GM23338 (cell line): ENCODE measurements around the gene HAO1. TPM values are rescaled to one million over a fixed set of nuclear protein-coding genes. Genes with fewer than 3 reads are reported as not detected.

ENCODE experiments used
- ATAC-seq: fragments of 200-7000 bp; cut with Tn5 transposase; 3 replicates; pipeline ENCODE4 v1.9.1; 2020
- DNase-seq: peaks from one replicate; pipeline ENCODE4 v3.0.0-alpha.2; 2015; ENCODE audit warnings: low spot score
- H2AFZ ChIP-seq: fragments of 200-600 bp; sonication (generic); 2 replicates; pipeline ENCODE4 v1.8.0; 2016; ENCODE audit warnings: antibody characterized with exemption, mild to moderate bottlenecking, moderate library complexity
- H3F3A ChIP-seq: fragments of 200-600 bp; sonication (generic); replicated peaks from 2 replicates; pipeline ENCODE4 v1.8.0; 2017; ENCODE audit warnings: antibody characterized with exemption, mixed run types, low read depth
- H3K27ac ChIP-seq: fragments of 200-600 bp; sonication (generic); 2 replicates; pipeline ENCODE4 v1.6.1; 2016; ENCODE audit warnings: low read depth
- H3K27me3 ChIP-seq: fragments of 200-600 bp; sonication (generic); 2 replicates; pipeline ENCODE4 v1.8.0; 2016; ENCODE audit warnings: mild to moderate bottlenecking, mixed run types, moderate library complexity; ENCODE audit not compliant: insufficient read depth
- H3K36me3 ChIP-seq: fragments of 200-600 bp; sonication (generic); 2 replicates; pipeline ENCODE4 v1.8.0; 2016; ENCODE audit warnings: mild to moderate bottlenecking; ENCODE audit not compliant: insufficient read depth
- H3K4me1 ChIP-seq: fragments of 200-600 bp; sonication (generic); 2 replicates; pipeline ENCODE4 v1.8.0; 2016; ENCODE audit warnings: mild to moderate bottlenecking, moderate library complexity; ENCODE audit not compliant: insufficient read depth
- H3K4me2 ChIP-seq: fragments of 200-600 bp; sonication (generic); 2 replicates; pipeline ENCODE4 v1.7.1; 2017; ENCODE audit warnings: mixed run types
- H3K4me3 ChIP-seq: fragments of 200-600 bp; sonication (generic); 2 replicates; pipeline ENCODE4 v1.6.1; 2016; ENCODE audit warnings: mixed run types
- H3K79me2 ChIP-seq: fragments of 200-600 bp; sonication (generic); replicated peaks from 2 replicates; pipeline ENCODE4 v1.8.0; 2017; ENCODE audit warnings: mild to moderate bottlenecking; ENCODE audit not compliant: insufficient read depth
- H3K9me2 ChIP-seq: fragments of 200-600 bp; sonication (generic); 2 replicates; pipeline ENCODE4 v1.8.0; 2017; ENCODE audit not compliant: insufficient read depth
- H4K20me1 ChIP-seq: fragments of 200-600 bp; sonication (generic); replicated peaks from 2 replicates; pipeline ENCODE4 v1.8.0; 2017; ENCODE audit warnings: mild to moderate bottlenecking; ENCODE audit not compliant: insufficient read depth
- H3K27ac Mint-ChIP-seq: 2 replicates; pipeline ENCODE4 v1.8.0; 2020; ENCODE audit warnings: inconsistent platforms, mild to moderate bottlenecking, moderate library complexity, mixed read lengths
- H3K27me3 Mint-ChIP-seq: 3 replicates; pipeline ENCODE4 v1.8.0; 2022; ENCODE audit warnings: low read depth, mild to moderate bottlenecking, moderate library complexity, mixed read lengths, inconsistent platforms; ENCODE audit not compliant: insufficient read depth, poor library complexity
- H3K36me3 Mint-ChIP-seq: 3 replicates; pipeline ENCODE4 v1.8.0; 2021; ENCODE audit warnings: low read depth, mild to moderate bottlenecking, inconsistent platforms, moderate library complexity, mixed read lengths
- H3K4me1 Mint-ChIP-seq: 3 replicates; pipeline ENCODE4 v1.8.0; 2020; ENCODE audit warnings: mild to moderate bottlenecking, inconsistent platforms, mixed read lengths
- H3K4me3 Mint-ChIP-seq: 3 replicates; pipeline ENCODE4 v1.8.0; 2021; ENCODE audit warnings: moderate library complexity, mild to moderate bottlenecking, inconsistent platforms, mixed read lengths
- H3K9me3 Mint-ChIP-seq: 3 replicates; pipeline ENCODE4 v1.8.0; 2020; ENCODE audit warnings: moderate library complexity, mild to moderate bottlenecking, inconsistent platforms, mixed read lengths
- CREB1 ChIP-seq: fragments of 250-450 bp; sonication (Bioruptor Pico); IDR thresholded peaks from 2 replicates; pipeline ENCODE4 v1.5.0; 2020; ENCODE audit warnings: low read depth, mild to moderate bottlenecking, moderate library complexity
- EZH2 ChIP-seq: fragments of 200-600 bp; sonication (generic); IDR thresholded peaks from one replicate; pipeline ENCODE4 v1.8.0; 2017; ENCODE audit warnings: antibody characterized with exemption, mild to moderate bottlenecking, low read depth; ENCODE audit not compliant: unreplicated experiment
- JUNB ChIP-seq: IDR thresholded peaks from one replicate; pipeline ENCODE4 v1.6.1; 2016; ENCODE audit warnings: antibody characterized with exemption; ENCODE audit not compliant: unreplicated experiment
- NANOG ChIP-seq: IDR thresholded peaks from 2 replicates; pipeline ENCODE4 v1.6.1; 2016; ENCODE audit warnings: antibody characterized with exemption, borderline replicate concordance
- POLR2AphosphoS5 ChIP-seq: IDR thresholded peaks from 2 replicates; pipeline ENCODE4 v1.6.1; 2016; ENCODE audit warnings: antibody characterized with exemption, low read depth
- ZNF114 ChIP-seq: fragments of 250-450 bp; sonication (Bioruptor Pico); IDR thresholded peaks from 2 replicates; pipeline ENCODE4 v1.5.0; 2020; ENCODE audit warnings: mild to moderate bottlenecking, moderate library complexity
- ZNF331 ChIP-seq: fragments of 250-450 bp; sonication (Bioruptor Pico); IDR thresholded peaks from 2 replicates; pipeline ENCODE4 v1.5.0; 2020; ENCODE audit warnings: low read depth, mild to moderate bottlenecking, moderate library complexity
- polyA plus RNA-seq: library from polyadenylated mRNA; unstranded; fragments of >200 nt; fragmentation: Nextera tagmentation; extraction: Ambion mirVana; gene quantifications from 2 replicates; pipeline ENCODE4 v1.2.1, GENCODE V29; 2016
- total RNA-seq: library from RNA; depleted of rRNA; stranded (reverse); fragments of >200 nt; shearing (Covaris generic); gene quantifications from 2 replicates; pipeline ENCODE4 v1.2.3, GENCODE V29; 2014
- TF ChIP-seq, protein P1 (sequence below): IDR thresholded peaks from 2 replicates; pipeline ENCODE4 v1.6.1; 2016; ENCODE audit warnings: antibody characterized with exemption
- TF ChIP-seq, protein P2 (sequence below): fragments of 250-450 bp; sonication (Bioruptor Pico); IDR thresholded peaks from 2 replicates; pipeline ENCODE4 v1.5.0; 2020; ENCODE audit warnings: mild to moderate bottlenecking, moderate library complexity

HAO1 gene
- total and polyA plus RNA-seq, 2 experiments from 2014 or later = not detected

DNA sequence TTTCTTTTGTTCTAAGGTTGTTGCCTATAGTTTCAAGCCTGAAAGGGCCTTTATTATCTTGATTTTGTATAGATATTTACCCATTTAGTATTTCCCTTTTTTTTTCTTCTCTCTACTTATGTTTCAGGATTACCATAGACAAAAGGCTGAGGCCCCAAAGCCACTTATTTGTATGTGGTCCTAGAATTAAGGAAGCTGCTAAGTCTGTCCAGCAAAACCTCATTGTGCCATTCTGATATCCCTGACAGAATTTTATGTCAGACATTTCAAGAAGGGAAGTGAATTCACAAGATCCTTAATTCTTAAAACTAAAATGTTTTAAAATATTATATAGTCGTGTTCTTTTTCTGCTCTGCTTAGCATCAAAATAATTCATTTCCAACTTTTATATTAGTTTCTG, 6.9 kb downstream of the HAO1 start:
- no peak overlapping the region for H2AFZ ChIP-seq
- peaks cover 3% of the 10 kb centered on the region; the same call in 1 of the 3 replicates for H3K4me1 Mint-ChIP-seq
- H3K4me2 ChIP-seq = no peak overlapping the region
- ATAC-seq (no peak), DNase-seq (no peak)
- no peaks in the 10 kb centered on the region for H3K36me3 ChIP-seq
- H3K4me3 Mint-ChIP-seq = no peak overlapping the region
- no peaks in the 10 kb centered on the region for H4K20me1 ChIP-seq
- H3K27me3 Mint-ChIP-seq = peaks cover 2% of the 10 kb centered on the region
- H3F3A ChIP-seq = no peaks in the 10 kb centered on the region
- H3K79me2 ChIP-seq = no peaks in the 10 kb centered on the region
- no peaks in the 10 kb centered on the region for H3K36me3 Mint-ChIP-seq
- no peak overlapping the region for H3K4me3 ChIP-seq
- TF ChIP-seq, protein P1, sequence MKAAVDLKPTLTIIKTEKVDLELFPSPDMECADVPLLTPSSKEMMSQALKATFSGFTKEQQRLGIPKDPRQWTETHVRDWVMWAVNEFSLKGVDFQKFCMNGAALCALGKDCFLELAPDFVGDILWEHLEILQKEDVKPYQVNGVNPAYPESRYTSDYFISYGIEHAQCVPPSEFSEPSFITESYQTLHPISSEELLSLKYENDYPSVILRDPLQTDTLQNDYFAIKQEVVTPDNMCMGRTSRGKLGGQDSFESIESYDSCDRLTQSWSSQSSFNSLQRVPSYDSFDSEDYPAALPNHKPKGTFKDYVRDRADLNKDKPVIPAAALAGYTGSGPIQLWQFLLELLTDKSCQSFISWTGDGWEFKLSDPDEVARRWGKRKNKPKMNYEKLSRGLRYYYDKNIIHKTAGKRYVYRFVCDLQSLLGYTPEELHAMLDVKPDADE = no peak
- TF ChIP-seq ZNF331 (no peak), EZH2 (no peak)
- H3K4me1 ChIP-seq = no peaks in the 10 kb centered on the region
- H3K9me2 ChIP-seq = 0 out of 2 replicates have a peak, but pooled peaks cover 4% of the 10 kb centered on the region
- no peaks in the 10 kb centered on the region for H3K9me3 Mint-ChIP-seq
- H3K27ac ChIP-seq = no peak overlapping the region
- no peak overlapping the region for H3K27ac Mint-ChIP-seq
- no peaks in the 10 kb centered on the region for H3K27me3 ChIP-seq

DNA sequence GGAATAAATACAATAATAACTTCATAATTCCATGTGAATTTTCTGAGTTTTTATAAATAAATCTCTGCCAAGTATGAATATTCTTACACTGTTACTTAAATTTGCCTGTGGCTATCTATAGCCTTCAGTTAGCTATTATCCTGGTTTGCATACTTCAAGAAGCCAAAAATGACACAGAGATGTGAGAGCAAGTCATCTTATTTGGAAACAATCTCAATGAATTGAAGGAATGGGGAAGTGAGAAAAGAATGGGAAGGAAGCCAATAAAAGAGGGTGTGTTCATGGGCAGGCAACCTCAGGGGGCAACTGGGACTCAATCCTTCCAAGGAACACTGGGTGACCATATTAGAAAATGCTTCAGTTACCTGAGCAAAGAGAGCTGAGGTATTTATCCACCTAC, 9.9 kb downstream of the HAO1 start:
- TF ChIP-seq CREB1 (CRISPR knock-in tag) (no peak), ZNF114 (CRISPR knock-in tag) (no peak)
- H3K9me3 Mint-ChIP-seq = no peaks in the 10 kb centered on the region

DNA sequence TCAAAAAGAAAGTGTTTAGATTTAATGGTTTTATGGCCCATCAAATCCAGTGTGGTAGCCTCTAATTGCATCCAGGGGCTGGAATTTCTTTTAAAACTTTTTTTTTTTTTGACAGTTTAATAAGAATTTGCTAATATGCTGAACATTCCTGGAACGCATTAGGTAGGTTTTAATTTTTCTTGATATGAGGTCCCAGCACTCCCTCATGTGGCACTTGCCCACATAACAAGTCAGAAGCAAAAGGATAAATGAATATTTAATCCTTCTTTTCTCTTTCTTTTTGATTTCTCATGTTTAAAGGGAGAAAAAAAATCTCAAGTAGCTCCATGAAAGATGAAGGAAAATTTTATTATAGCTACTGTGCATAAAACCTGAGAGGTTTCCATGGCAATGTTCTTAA, 13.5 kb downstream of the HAO1 start:
- H2AFZ ChIP-seq = no peak overlapping the region
- H3K9me3 Mint-ChIP-seq = no peaks in the 10 kb centered on the region
- H3F3A ChIP-seq = no peaks in the 10 kb centered on the region
- DNase-seq = peak; percentile 36
- H3K27me3 Mint-ChIP-seq = no peaks in the 10 kb centered on the region
- H4K20me1 ChIP-seq = no peaks in the 10 kb centered on the region
- ATAC-seq = no peak
- H3K4me3 ChIP-seq = no peak overlapping the region
- no peak overlapping the region for H3K27ac Mint-ChIP-seq
- no peak overlapping the region for H3K4me2 ChIP-seq
- H3K4me3 Mint-ChIP-seq = no peak overlapping the region
- H3K27ac ChIP-seq = no peak overlapping the region
- H3K36me3 ChIP-seq = no peaks in the 10 kb centered on the region
- no peaks in the 10 kb centered on the region for H3K36me3 Mint-ChIP-seq
- H3K9me2 ChIP-seq = 0 out of 2 replicates have a peak, but pooled peaks cover 3% of the 10 kb centered on the region
- no peaks in the 10 kb centered on the region for H3K4me1 ChIP-seq
- H3K79me2 ChIP-seq = no peaks in the 10 kb centered on the region
- H3K4me1 Mint-ChIP-seq = no peaks in the 10 kb centered on the region
- H3K27me3 ChIP-seq = no peaks in the 10 kb centered on the region
- TF ChIP-seq, protein P2, sequence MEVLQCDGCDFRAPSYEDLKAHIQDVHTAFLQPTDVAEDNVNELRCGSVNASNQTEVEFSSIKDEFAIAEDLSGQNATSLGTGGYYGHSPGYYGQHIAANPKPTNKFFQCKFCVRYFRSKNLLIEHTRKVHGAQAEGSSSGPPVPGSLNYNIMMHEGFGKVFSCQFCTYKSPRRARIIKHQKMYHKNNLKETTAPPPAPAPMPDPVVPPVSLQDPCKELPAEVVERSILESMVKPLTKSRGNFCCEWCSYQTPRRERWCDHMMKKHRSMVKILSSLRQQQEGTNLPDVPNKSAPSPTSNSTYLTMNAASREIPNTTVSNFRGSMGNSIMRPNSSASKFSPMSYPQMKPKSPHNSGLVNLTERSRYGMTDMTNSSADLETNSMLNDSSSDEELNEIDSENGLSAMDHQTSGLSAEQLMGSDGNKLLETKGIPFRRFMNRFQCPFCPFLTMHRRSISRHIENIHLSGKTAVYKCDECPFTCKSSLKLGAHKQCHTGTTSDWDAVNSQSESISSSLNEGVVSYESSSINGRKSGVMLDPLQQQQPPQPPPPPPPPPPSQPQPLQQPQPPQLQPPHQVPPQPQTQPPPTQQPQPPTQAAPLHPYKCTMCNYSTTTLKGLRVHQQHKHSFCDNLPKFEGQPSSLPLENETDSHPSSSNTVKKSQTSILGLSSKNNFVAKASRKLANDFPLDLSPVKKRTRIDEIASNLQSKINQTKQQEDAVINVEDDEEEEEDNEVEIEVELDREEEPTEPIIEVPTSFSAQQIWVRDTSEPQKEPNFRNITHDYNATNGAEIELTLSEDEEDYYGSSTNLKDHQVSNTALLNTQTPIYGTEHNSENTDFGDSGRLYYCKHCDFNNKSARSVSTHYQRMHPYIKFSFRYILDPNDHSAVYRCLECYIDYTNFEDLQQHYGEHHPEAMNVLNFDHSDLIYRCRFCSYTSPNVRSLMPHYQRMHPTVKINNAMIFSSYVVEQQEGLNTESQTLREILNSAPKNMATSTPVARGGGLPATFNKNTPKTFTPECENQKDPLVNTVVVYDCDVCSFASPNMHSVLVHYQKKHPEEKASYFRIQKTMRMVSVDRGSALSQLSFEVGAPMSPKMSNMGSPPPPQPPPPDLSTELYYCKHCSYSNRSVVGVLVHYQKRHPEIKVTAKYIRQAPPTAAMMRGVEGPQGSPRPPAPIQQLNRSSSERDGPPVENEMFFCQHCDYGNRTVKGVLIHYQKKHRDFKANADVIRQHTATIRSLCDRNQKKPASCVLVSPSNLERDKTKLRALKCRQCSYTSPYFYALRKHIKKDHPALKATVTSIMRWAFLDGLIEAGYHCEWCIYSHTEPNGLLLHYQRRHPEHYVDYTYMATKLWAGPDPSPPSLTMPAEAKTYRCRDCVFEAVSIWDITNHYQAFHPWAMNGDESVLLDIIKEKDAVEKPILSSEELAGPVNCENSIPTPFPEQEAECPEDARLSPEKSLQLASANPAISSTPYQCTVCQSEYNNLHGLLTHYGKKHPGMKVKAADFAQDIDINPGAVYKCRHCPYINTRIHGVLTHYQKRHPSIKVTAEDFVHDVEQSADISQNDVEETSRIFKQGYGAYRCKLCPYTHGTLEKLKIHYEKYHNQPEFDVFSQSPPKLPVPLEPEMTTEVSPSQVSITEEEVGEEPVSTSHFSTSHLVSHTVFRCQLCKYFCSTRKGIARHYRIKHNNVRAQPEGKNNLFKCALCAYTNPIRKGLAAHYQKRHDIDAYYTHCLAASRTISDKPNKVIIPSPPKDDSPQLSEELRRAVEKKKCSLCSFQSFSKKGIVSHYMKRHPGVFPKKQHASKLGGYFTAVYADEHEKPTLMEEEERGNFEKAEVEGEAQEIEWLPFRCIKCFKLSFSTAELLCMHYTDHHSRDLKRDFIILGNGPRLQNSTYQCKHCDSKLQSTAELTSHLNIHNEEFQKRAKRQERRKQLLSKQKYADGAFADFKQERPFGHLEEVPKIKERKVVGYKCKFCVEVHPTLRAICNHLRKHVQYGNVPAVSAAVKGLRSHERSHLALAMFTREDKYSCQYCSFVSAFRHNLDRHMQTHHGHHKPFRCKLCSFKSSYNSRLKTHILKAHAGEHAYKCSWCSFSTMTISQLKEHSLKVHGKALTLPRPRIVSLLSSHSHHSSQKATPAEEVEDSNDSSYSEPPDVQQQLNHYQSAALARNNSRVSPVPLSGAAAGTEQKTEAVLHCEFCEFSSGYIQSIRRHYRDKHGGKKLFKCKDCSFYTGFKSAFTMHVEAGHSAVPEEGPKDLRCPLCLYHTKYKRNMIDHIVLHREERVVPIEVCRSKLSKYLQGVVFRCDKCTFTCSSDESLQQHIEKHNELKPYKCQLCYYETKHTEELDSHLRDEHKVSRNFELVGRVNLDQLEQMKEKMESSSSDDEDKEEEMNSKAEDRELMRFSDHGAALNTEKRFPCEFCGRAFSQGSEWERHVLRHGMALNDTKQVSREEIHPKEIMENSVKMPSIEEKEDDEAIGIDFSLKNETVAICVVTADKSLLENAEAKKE (CRISPR knock-in tag) = no peak
- TF ChIP-seq JUNB (no peak), NANOG (no peak), ZNF331 (no peak), POLR2AphosphoS5 (no peak), ZNF114 (CRISPR knock-in tag) (no peak)

More for the DNA sequence above, 9.9 kb downstream of the HAO1 start:
- Mint-ChIP-seq H3K4me3 (no peak overlapping the region), H3K4me1 (no peaks in the 10 kb centered on the region), H3K36me3 (no peaks in the 10 kb centered on the region), H3K27me3 (no peaks in the 10 kb centered on the region), H3K27ac (no peak overlapping the region)
- no peak overlapping the region for H2AFZ ChIP-seq
- no peaks in the 10 kb centered on the region for H4K20me1 ChIP-seq
- no peak overlapping the region for H3K4me2 ChIP-seq
- no peaks in the 10 kb centered on the region for H3F3A ChIP-seq
- H3K79me2 ChIP-seq = no peaks in the 10 kb centered on the region
- H3K4me1 ChIP-seq = no peaks in the 10 kb centered on the region
- H3K27ac ChIP-seq = no peak overlapping the region
- no peaks in the 10 kb centered on the region for H3K27me3 ChIP-seq
- DNase-seq = no peak
- no peak overlapping the region for H3K4me3 ChIP-seq
- no peak for ATAC-seq
- H3K9me2 ChIP-seq = 0 out of 2 replicates have a peak, but pooled peaks cover 4% of the 10 kb centered on the region
- H3K36me3 ChIP-seq = no peaks in the 10 kb centered on the region
